Measurements from ENCODE around the gene ENTPD7.

ENTPD7 gene

DNA sequence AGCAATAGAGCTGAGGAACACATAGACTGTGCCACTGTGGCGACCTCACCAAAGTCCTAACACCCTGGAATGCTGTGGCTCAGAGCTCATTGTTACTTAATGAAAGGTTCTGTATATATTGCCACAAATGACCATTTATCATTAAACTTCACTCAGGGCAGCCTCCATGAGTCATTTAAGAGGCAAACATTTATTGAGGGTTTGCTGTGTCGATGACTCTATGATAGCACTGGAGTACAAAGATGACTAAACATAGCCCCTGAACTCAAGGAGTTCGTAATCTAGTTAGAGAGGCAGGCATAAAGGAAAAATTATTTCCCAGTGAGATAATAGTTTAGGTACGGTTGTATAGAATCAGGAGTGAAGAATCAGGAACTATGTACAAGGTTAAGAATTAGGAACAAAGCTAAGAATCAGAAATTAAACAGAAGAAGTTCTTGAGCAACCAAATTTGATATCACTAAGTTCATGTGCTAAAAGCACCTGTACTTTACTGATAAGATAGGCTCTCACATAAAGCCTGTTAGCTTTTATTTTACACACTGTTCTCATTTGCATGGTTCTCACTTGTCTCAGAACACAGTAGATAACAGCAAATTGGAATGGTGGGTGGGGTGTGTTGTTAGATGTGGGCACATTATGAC lies 7.9 kb downstream of the ENTPD7 start (continued):
- TF ChIP-seq ZNF843 (tag by site-specific recombination; IDR thresholded peaks at IDR 0.05) (peak; percentile 62; the same call in 1 of the 2 replicates), ZNF157 (tag by site-specific recombination; IDR thresholded peaks at IDR 0.05) (no peak), ZNF626 (tag by site-specific recombination; IDR thresholded peaks at IDR 0.05) (no peak), ZBTB48 (tag by site-specific recombination; IDR thresholded peaks at IDR 0.05) (no peak), OSR2 (tag by site-specific recombination; IDR thresholded peaks at IDR 0.05) (peak; percentile 48; the same call in 1 of the 2 replicates), SETDB1 (IDR thresholded peaks at IDR 0.05; ENCODE audit: insufficient read length, low read length) (no peak), ZNF837 (tag by site-specific recombination; IDR thresholded peaks at IDR 0.05) (no peak), ZNF423 (tag by site-specific recombination; IDR thresholded peaks at IDR 0.05) (no peak), GLI4 (tag by site-specific recombination; IDR thresholded peaks at IDR 0.05) (no peak), GLIS1 (tag by site-specific recombination; IDR thresholded peaks at IDR 0.05) (no peak), ZNF184 (tag by site-specific recombination; IDR thresholded peaks at IDR 0.05) (peak; percentile 65; the same call in 1 of the 2 replicates), IKZF3 (tag by site-specific recombination; IDR thresholded peaks at IDR 0.05) (no peak), ZNF747 (tag by site-specific recombination; IDR thresholded peaks at IDR 0.05) (no peak), ZNF549 (tag by site-specific recombination; IDR thresholded peaks at IDR 0.05) (no peak), ZNF501 (tag by site-specific recombination; IDR thresholded peaks at IDR 0.05) (no peak), ZNF785 (tag by site-specific recombination; IDR thresholded peaks at IDR 0.05) (no peak), ZNF146 (tag by site-specific recombination; IDR thresholded peaks at IDR 0.05) (no peak), SCRT2 (tag by site-specific recombination; IDR thresholded peaks at IDR 0.05) (no peak), REPIN1 (tag by site-specific recombination; IDR thresholded peaks at IDR 0.05; ENCODE audit: low read depth) (no peak), ZNF292 (tag by site-specific recombination; IDR thresholded peaks at IDR 0.05; ENCODE audit: borderline replicate concordance, low read depth) (no peak), MEIS1 (CRISPR knock-in tag; IDR thresholded peaks at IDR 0.05; ENCODE audit: borderline replicate concordance) (0 out of 2 replicates have a peak, but pooled peaks have one; percentile 44), ZNF394 (tag by site-specific recombination; IDR thresholded peaks at IDR 0.05; ENCODE audit: borderline replicate concordance) (0 out of 2 replicates have a peak, but pooled peaks have one; percentile 20), ZNF48 (tag by site-specific recombination; IDR thresholded peaks at IDR 0.05) (no peak), ZNF366 (tag by site-specific recombination; conservative IDR thresholded peaks at IDR 0.05) (peak; percentile 69), ZNF175 (tag by site-specific recombination; IDR thresholded peaks at IDR 0.05) (no peak)
- TF ChIP-seq, protein P1, sequence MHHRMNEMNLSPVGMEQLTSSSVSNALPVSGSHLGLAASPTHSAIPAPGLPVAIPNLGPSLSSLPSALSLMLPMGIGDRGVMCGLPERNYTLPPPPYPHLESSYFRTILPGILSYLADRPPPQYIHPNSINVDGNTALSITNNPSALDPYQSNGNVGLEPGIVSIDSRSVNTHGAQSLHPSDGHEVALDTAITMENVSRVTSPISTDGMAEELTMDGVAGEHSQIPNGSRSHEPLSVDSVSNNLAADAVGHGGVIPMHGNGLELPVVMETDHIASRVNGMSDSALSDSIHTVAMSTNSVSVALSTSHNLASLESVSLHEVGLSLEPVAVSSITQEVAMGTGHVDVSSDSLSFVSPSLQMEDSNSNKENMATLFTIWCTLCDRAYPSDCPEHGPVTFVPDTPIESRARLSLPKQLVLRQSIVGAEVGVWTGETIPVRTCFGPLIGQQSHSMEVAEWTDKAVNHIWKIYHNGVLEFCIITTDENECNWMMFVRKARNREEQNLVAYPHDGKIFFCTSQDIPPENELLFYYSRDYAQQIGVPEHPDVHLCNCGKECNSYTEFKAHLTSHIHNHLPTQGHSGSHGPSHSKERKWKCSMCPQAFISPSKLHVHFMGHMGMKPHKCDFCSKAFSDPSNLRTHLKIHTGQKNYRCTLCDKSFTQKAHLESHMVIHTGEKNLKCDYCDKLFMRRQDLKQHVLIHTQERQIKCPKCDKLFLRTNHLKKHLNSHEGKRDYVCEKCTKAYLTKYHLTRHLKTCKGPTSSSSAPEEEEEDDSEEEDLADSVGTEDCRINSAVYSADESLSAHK (tag by site-specific recombination; IDR thresholded peaks at IDR 0.05): no peak
- TF ChIP-seq, protein P2, sequence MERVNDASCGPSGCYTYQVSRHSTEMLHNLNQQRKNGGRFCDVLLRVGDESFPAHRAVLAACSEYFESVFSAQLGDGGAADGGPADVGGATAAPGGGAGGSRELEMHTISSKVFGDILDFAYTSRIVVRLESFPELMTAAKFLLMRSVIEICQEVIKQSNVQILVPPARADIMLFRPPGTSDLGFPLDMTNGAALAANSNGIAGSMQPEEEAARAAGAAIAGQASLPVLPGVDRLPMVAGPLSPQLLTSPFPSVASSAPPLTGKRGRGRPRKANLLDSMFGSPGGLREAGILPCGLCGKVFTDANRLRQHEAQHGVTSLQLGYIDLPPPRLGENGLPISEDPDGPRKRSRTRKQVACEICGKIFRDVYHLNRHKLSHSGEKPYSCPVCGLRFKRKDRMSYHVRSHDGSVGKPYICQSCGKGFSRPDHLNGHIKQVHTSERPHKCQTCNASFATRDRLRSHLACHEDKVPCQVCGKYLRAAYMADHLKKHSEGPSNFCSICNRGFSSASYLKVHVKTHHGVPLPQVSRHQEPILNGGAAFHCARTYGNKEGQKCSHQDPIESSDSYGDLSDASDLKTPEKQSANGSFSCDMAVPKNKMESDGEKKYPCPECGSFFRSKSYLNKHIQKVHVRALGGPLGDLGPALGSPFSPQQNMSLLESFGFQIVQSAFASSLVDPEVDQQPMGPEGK (tag by site-specific recombination; IDR thresholded peaks at IDR 0.05): no peak
- TF ChIP-seq, protein P3, sequence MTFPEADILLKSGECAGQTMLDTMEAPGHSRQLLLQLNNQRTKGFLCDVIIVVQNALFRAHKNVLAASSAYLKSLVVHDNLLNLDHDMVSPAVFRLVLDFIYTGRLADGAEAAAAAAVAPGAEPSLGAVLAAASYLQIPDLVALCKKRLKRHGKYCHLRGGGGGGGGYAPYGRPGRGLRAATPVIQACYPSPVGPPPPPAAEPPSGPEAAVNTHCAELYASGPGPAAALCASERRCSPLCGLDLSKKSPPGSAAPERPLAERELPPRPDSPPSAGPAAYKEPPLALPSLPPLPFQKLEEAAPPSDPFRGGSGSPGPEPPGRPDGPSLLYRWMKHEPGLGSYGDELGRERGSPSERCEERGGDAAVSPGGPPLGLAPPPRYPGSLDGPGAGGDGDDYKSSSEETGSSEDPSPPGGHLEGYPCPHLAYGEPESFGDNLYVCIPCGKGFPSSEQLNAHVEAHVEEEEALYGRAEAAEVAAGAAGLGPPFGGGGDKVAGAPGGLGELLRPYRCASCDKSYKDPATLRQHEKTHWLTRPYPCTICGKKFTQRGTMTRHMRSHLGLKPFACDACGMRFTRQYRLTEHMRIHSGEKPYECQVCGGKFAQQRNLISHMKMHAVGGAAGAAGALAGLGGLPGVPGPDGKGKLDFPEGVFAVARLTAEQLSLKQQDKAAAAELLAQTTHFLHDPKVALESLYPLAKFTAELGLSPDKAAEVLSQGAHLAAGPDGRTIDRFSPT (tag by site-specific recombination; IDR thresholded peaks at IDR 0.05): peak; percentile 59
- TF ChIP-seq, protein P4, sequence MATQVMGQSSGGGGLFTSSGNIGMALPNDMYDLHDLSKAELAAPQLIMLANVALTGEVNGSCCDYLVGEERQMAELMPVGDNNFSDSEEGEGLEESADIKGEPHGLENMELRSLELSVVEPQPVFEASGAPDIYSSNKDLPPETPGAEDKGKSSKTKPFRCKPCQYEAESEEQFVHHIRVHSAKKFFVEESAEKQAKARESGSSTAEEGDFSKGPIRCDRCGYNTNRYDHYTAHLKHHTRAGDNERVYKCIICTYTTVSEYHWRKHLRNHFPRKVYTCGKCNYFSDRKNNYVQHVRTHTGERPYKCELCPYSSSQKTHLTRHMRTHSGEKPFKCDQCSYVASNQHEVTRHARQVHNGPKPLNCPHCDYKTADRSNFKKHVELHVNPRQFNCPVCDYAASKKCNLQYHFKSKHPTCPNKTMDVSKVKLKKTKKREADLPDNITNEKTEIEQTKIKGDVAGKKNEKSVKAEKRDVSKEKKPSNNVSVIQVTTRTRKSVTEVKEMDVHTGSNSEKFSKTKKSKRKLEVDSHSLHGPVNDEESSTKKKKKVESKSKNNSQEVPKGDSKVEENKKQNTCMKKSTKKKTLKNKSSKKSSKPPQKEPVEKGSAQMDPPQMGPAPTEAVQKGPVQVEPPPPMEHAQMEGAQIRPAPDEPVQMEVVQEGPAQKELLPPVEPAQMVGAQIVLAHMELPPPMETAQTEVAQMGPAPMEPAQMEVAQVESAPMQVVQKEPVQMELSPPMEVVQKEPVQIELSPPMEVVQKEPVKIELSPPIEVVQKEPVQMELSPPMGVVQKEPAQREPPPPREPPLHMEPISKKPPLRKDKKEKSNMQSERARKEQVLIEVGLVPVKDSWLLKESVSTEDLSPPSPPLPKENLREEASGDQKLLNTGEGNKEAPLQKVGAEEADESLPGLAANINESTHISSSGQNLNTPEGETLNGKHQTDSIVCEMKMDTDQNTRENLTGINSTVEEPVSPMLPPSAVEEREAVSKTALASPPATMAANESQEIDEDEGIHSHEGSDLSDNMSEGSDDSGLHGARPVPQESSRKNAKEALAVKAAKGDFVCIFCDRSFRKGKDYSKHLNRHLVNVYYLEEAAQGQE (tag by site-specific recombination; IDR thresholded peaks at IDR 0.05): no peak
- TF ChIP-seq, protein P5, sequence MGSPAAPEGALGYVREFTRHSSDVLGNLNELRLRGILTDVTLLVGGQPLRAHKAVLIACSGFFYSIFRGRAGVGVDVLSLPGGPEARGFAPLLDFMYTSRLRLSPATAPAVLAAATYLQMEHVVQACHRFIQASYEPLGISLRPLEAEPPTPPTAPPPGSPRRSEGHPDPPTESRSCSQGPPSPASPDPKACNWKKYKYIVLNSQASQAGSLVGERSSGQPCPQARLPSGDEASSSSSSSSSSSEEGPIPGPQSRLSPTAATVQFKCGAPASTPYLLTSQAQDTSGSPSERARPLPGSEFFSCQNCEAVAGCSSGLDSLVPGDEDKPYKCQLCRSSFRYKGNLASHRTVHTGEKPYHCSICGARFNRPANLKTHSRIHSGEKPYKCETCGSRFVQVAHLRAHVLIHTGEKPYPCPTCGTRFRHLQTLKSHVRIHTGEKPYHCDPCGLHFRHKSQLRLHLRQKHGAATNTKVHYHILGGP (tag by site-specific recombination; IDR thresholded peaks at IDR 0.05): no peak

All from HEK293 (cell line).